ENCODE measurements around the gene EPN3. TPM values are rescaled to one million over a fixed set of nuclear protein-coding genes. Genes with fewer than 3 reads are reported as not detected.

EPN3 gene
- total RNA-seq, 3 donors from 2014 or later: 8.2 to 32.8 TPM; not detected in 1

GRCh38 chr17:50588391-50589049 lies 56.0 kb downstream of the EPN3 start:
- TF ChIP-seq POLR2A (IDR thresholded peaks at IDR 0.05): no peak
- TF ChIP-seq CTCF (IDR thresholded peaks at IDR 0.05): no peak
- no peak for TF ChIP-seq POLR2AphosphoS5 (IDR thresholded peaks at IDR 0.05)
- Histone ChIP-seq H3K9me3 (no peaks in the 10 kb centered on the region), H3K27ac (peak overlapping the region in 1 of 2 donors; percentile 50), H3K36me3 (no peaks in the 10 kb centered on the region), H3K4me1 (no peaks in the 10 kb centered on the region), H3K4me3 (no peak overlapping the region), H3K27me3 (no peaks in the 10 kb centered on the region)
- intact Hi-C loops (cut with DNase I; ENCODE audit: low total_unique reads): no loop called here
- no peak for DNase-seq (ENCODE audit: low spot score in 2 of 2)

GRCh38 chr17:50589095-50589705 lies 56.7 kb downstream of the EPN3 start:
- Histone ChIP-seq H3K4me1 (no peaks in the 10 kb centered on the region), H3K27me3 (no peaks in the 10 kb centered on the region), H3K27ac (peak overlapping the region in 1 of 2 donors; percentile 50), H3K36me3 (no peaks in the 10 kb centered on the region), H3K9me3 (no peaks in the 10 kb centered on the region), H3K4me3 (no peak overlapping the region)
- intact Hi-C loops (cut with DNase I; ENCODE audit: low total_unique reads): no loop called here
- TF ChIP-seq POLR2A (IDR thresholded peaks at IDR 0.05): no peak
- no peak for TF ChIP-seq POLR2AphosphoS5 (IDR thresholded peaks at IDR 0.05)
- TF ChIP-seq CTCF (IDR thresholded peaks at IDR 0.05): no peak
- DNase-seq (ENCODE audit: low spot score in 2 of 2): no peak

- no peaks in the 10 kb centered on the region for H3K4me1 ChIP-seq
- no peak overlapping the region for H3K4me3 ChIP-seq
- intact Hi-C loops (cut with DNase I; ENCODE audit: low total_unique reads): no loop called here
- H3K9me3 ChIP-seq: no peaks in the 10 kb centered on the region
- no peak overlapping the region for H3K27ac ChIP-seq
- no peaks in the 10 kb centered on the region for H3K27me3 ChIP-seq
- no peak for TF ChIP-seq POLR2A (IDR thresholded peaks at IDR 0.05)
- H3K36me3 ChIP-seq: no peaks in the 10 kb centered on the region
- DNase-seq (ENCODE audit: low spot score in 2 of 2): no peak
Measured at GRCh38 chr17:50590946-50591737, 58.6 kb downstream of the EPN3 start.

GRCh38 chr17:50593321-50593720 lies 60.8 kb downstream of the EPN3 start:
- Histone ChIP-seq H3K27me3 (no peaks in the 10 kb centered on the region), H3K4me3 (no peak overlapping the region), H3K9me3 (no peaks in the 10 kb centered on the region), H3K36me3 (no peaks in the 10 kb centered on the region), H3K27ac (no peak overlapping the region), H3K4me1 (no peaks in the 10 kb centered on the region)
- intact Hi-C loops (cut with DNase I; ENCODE audit: low total_unique reads): no loop called here
- TF ChIP-seq POLR2A (IDR thresholded peaks at IDR 0.05): no peak
- no peak for TF ChIP-seq POLR2AphosphoS5 (IDR thresholded peaks at IDR 0.05)
- no peak for TF ChIP-seq CTCF (IDR thresholded peaks at IDR 0.05)
- DNase-seq (ENCODE audit: low spot score in 2 of 2): peak in 1 of 2 donors; percentile 57

Other genes starting within 250 kb of the EPN3 start
- 10 to 100 TPM; 13.6 to 27.5 (median 24.4) TPM for gene XYLT2, start 186.6 kb upstream of the EPN3 start, total RNA-seq
- 10 to 100 TPM; 46.0 to 64.9 (median 49.1) TPM for gene MRPL27, start 159.6 kb upstream of the EPN3 start, total RNA-seq
- gene EME1, start 159.5 kb upstream of the EPN3 start, total RNA-seq: 1 to 10 TPM in 1 of 3 donors, under 1 TPM in 2; 0.29 to 2.0 (median 0.64) TPM
- gene LRRC59, start 135.2 kb upstream of the EPN3 start, total RNA-seq: 10 to 100 TPM; 42.1 to 72.8 (median 54.0) TPM
- 10 to 100 TPM; 19.4 to 95.4 (median 86.3) TPM for gene ACSF2, start 106.5 kb upstream of the EPN3 start, total RNA-seq
- 1 to 10 TPM in 2 of 3 donors, not detected in 1; 2.3 to 5.6 TPM for gene CHAD, start 63.9 kb upstream of the EPN3 start, total RNA-seq
- 10 to 100 TPM; 33.6 to 39.0 (median 35.1) TPM for gene RSAD1, start 53.9 kb upstream of the EPN3 start, total RNA-seq
- gene MYCBPAP, start 24.3 kb upstream of the EPN3 start, total RNA-seq: 1 to 10 TPM in 2 of 3 donors, under 1 TPM in 1; 0.66 to 1.9 (median 1.3) TPM
- 10 to 100 TPM; 52.4 to 62.3 (median 58.4) TPM for gene SPATA20, start 14.4 kb downstream of the EPN3 start, total RNA-seq
- 1 to 10 TPM in 2 of 3 donors, under 1 TPM in 1; 0.32 to 2.6 (median 2.3) TPM for gene CACNA1G, start 28.0 kb downstream of the EPN3 start, total RNA-seq
- 100 to 1,000 TPM in 1 of 3 donors, 10 to 100 TPM in 1, 1 to 10 TPM in 1; 6.1 to 122 (median 81.0) TPM for gene ABCC3, start 102.1 kb downstream of the EPN3 start, total RNA-seq
- gene ANKRD40, start 175.2 kb downstream of the EPN3 start, total RNA-seq: 10 to 100 TPM; 36.7 to 68.6 (median 38.1) TPM
- gene LUC7L3, start 186.9 kb downstream of the EPN3 start, total RNA-seq: 100 to 1,000 TPM in 2 of 3 donors, 10 to 100 TPM in 1; 70.7 to 161 (median 104) TPM
- gene ANKRD40CL, start 234.8 kb downstream of the EPN3 start, total RNA-seq: not detected

Data from breast epithelium (tissue), 4 donors.